HepG2 (cell line): ENCODE data around the gene RNASE13. TPM values are rescaled to one million over a fixed set of nuclear protein-coding genes. Genes with fewer than 3 reads are reported as not detected.

Source experiments
- CEBPB ChIP-seq: IDR thresholded peaks from 2 replicates; pipeline ENCODE4 v1.6.1; 2011; ENCODE audit warnings: low read depth, low read length, improper control_type of control experiment, borderline replicate concordance
- CREBL2 ChIP-seq: sonication (generic); formaldehyde crosslinking; IDR thresholded peaks from 2 replicates; pipeline ENCODE4 v1.8.1; 2023; ENCODE audit warnings: missing genetic modification reagents, mild to moderate bottlenecking, borderline replicate concordance
- DNMT3B ChIP-seq: conservative IDR thresholded peaks from 2 replicates; pipeline ENCODE4 v1.6.1; 2016; ENCODE audit warnings: missing biosample characterization, control low read depth
- GPN1 ChIP-seq: sonication (generic); formaldehyde crosslinking; IDR thresholded peaks from 2 replicates; pipeline ENCODE4 v1.5.1; 2020; ENCODE audit warnings: missing genetic modification reagents, borderline replicate concordance
- HIVEP1 ChIP-seq: sonication (generic); formaldehyde crosslinking; IDR thresholded peaks from 2 replicates; pipeline ENCODE4 v1.4.0; 2020; ENCODE audit warnings: mild to moderate bottlenecking, missing genetic modification reagents
- HNRNPH1 ChIP-seq: fragments of 200-400 bp; formaldehyde crosslinking; optimal IDR thresholded peaks from 2 replicates; pipeline ENCODE3; 2017; ENCODE audit warnings: mild to moderate bottlenecking, low read depth, low read length
- IKZF1 ChIP-seq: fragments of 450-650 bp; IDR thresholded peaks from 2 replicates; pipeline ENCODE4 v1.7.1; 2016
- RARG ChIP-seq: sonication (generic); formaldehyde crosslinking; IDR thresholded peaks from 2 replicates; pipeline ENCODE4 v1.4.0; 2020; ENCODE audit warnings: low read depth, mild to moderate bottlenecking, missing genetic modification reagents
- SAFB2 ChIP-seq: sonication (generic); formaldehyde crosslinking; IDR thresholded peaks from 2 replicates; pipeline ENCODE4 v1.5.1; 2020; ENCODE audit warnings: missing genetic modification reagents, low read depth, mild to moderate bottlenecking, borderline replicate concordance
- THAP11 ChIP-seq: IDR thresholded peaks from 2 replicates; pipeline ENCODE4 v1.6.1; 2016; ENCODE audit warnings: missing biosample characterization, missing genetic modification reagents
- TP53 ChIP-seq: sonication (generic); formaldehyde crosslinking; conservative IDR thresholded peaks from 2 replicates; pipeline ENCODE4 v1.4.0; 2020; ENCODE audit warnings: missing genetic modification reagents
- ZBTB21 ChIP-seq: sonication (generic); formaldehyde crosslinking; IDR thresholded peaks from 2 replicates; pipeline ENCODE4 v1.4.0; 2020; ENCODE audit warnings: missing genetic modification reagents
- ZFP36L2 ChIP-seq: sonication (generic); formaldehyde crosslinking; IDR thresholded peaks from 2 replicates; pipeline ENCODE4 v1.4.0; 2020; ENCODE audit warnings: missing genetic modification reagents
- ZFP41 ChIP-seq: sonication (generic); formaldehyde crosslinking; IDR thresholded peaks from 2 replicates; pipeline ENCODE4 v1.4.0; 2020; ENCODE audit warnings: mild to moderate bottlenecking, missing genetic modification reagents, borderline replicate concordance
- ZFP91 ChIP-seq: sonication (generic); formaldehyde crosslinking; IDR thresholded peaks from 2 replicates; pipeline ENCODE4 v1.9.0; 2022; ENCODE audit warnings: missing genetic modification reagents, mild to moderate bottlenecking, borderline replicate concordance
- ZNF3 ChIP-seq: IDR thresholded peaks from 2 replicates; pipeline ENCODE4 v1.7.0; 2017; ENCODE audit warnings: inconsistent platforms
- ZNF333 ChIP-seq: sonication (generic); formaldehyde crosslinking; IDR thresholded peaks from 2 replicates; pipeline ENCODE4 v1.4.0; 2020; ENCODE audit warnings: mild to moderate bottlenecking, missing genetic modification reagents, borderline replicate concordance
- ZNF468 ChIP-seq: sonication (generic); formaldehyde crosslinking; IDR thresholded peaks from 2 replicates; pipeline ENCODE4 v1.8.0; 2022; ENCODE audit warnings: mild to moderate bottlenecking, moderate library complexity, missing genetic modification reagents
- ZNF512B ChIP-seq: sonication (generic); formaldehyde crosslinking; IDR thresholded peaks from 2 replicates; pipeline ENCODE4 v1.5.1; 2020; ENCODE audit warnings: missing genetic modification reagents, mild to moderate bottlenecking, borderline replicate concordance
- ZNF558 ChIP-seq: sonication (generic); formaldehyde crosslinking; IDR thresholded peaks from 2 replicates; pipeline ENCODE4 v1.9.0; 2022; ENCODE audit warnings: mild to moderate bottlenecking, missing genetic modification reagents, borderline replicate concordance
- ZNF564 ChIP-seq: sonication (generic); formaldehyde crosslinking; IDR thresholded peaks from 2 replicates; pipeline ENCODE4 v1.8.1; 2023; ENCODE audit warnings: mild to moderate bottlenecking, missing genetic modification reagents
- ZNF816 ChIP-seq: sonication (generic); formaldehyde crosslinking; IDR thresholded peaks from 2 replicates; pipeline ENCODE4 v1.8.0; 2022; ENCODE audit warnings: missing genetic modification reagents, mild to moderate bottlenecking, borderline replicate concordance
- ZZZ3 ChIP-seq: sonication (generic); formaldehyde crosslinking; IDR thresholded peaks from 2 replicates; pipeline ENCODE4 v1.4.0; 2020; ENCODE audit warnings: missing genetic modification reagents, mild to moderate bottlenecking, borderline replicate concordance
- polyA plus RNA-seq, 8 experiments: library from polyadenylated mRNA; depleted of rRNA in 3 of 8; stranded (reverse) in 7 of 8; unstranded in 1 of 8; fragments of >200 nt; fragmentation: Illumina TruSeq in 4 of 8; extraction: Trizol in 4 of 8; gene quantifications; 2 replicates each; pipeline versions ENCODE4 v1.2.1 to v1.2.3, GENCODE V29; 2011 to 2016; ENCODE audit warnings: low read depth in 4 of 8, missing spikeins in 1 of 8, mixed read lengths in 1 of 8; ENCODE audit not compliant: insufficient read depth in 1 of 8
- total RNA-seq, 5 experiments: library from RNA; depleted of rRNA; stranded (reverse); fragments of >200 nt; fragmentation: Illumina TruSeq; extraction: Trizol; gene quantifications; 2 replicates each; pipeline ENCODE4 v1.2.3, GENCODE V29; 2016; ENCODE audit warnings: low read depth in 1 of 5

The RNASE13 gene
- total and polyA plus RNA-seq, 2 of the 13 experiments (the other 11 are each of a cell fraction or from before 2014, with no cell fraction given) = 1.0 TPM; not detected in 1

- TF ChIP-seq ZFP41 (CRISPR knock-in tag) (no peak; the same call in 1 of the 2 replicates), ZNF558 (CRISPR knock-in tag) (peak; percentile 24; the same call in 1 of the 2 replicates), GPN1 (0 out of 2 replicates have a peak, but pooled peaks have one; percentile 52), HIVEP1 (CRISPR knock-in tag) (peak; percentile 20; the same call in 1 of the 2 replicates), ZFP91 (peak; percentile 87), CREBL2 (no peak), ZNF3 (CRISPR knock-in tag) (peak; percentile 36; the same call in 1 of the 2 replicates), THAP11 (peak; percentile 62), TP53 (CRISPR knock-in tag) (peak; percentile 84; the same call in 1 of the 2 replicates), IKZF1 (no peak), RARG (CRISPR knock-in tag) (no peak), ZNF468 (CRISPR knock-in tag) (no peak; the same call in 1 of the 2 replicates), HNRNPH1 (no peak), ZBTB21 (CRISPR knock-in tag) (no peak), ZNF333 (peak; percentile 94; the same call in 1 of the 2 replicates), ZNF564 (CRISPR knock-in tag) (peak; percentile 79; the same call in 1 of the 2 replicates), ZNF816 (CRISPR knock-in tag) (peak; percentile 62; the same call in 1 of the 2 replicates), ZNF512B (CRISPR knock-in tag) (no peak), DNMT3B (CRISPR knock-in tag) (no peak), SAFB2 (CRISPR knock-in tag) (peak; percentile 93), ZZZ3 (CRISPR knock-in tag) (no peak; the same call in 1 of the 2 replicates), ZFP36L2 (CRISPR knock-in tag) (no peak), CEBPB (no peak)
Observed at GRCh38 chr14:21024585-21025370, 9.8 kb downstream of the RNASE13 start, which contains the start of gene NDRG2 (continued).
